ENCODE data around the gene MAST4.

The MAST4 gene

DNA sequence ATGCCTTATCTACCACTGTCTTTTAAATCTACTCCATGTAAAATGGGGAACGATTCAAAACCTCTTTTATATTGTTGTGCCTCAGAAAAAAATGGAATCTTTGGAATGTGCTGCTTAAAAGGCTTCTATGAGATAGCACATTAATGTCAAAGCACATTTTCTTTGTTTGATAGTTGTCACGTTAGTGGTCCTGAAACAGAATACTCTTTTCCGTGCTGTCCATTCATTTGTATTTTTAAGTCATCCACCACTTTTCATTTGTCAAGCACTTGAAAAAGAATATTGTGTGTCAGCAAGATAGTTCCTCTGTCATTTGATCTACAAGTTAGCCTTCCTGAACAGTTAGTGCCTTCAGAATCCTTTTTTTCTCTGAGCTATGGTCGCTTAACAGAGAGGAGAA lies 246.9 kb downstream of the MAST4 start:
- DNase-seq (ENCODE audit: low spot score): no peak

DNA sequence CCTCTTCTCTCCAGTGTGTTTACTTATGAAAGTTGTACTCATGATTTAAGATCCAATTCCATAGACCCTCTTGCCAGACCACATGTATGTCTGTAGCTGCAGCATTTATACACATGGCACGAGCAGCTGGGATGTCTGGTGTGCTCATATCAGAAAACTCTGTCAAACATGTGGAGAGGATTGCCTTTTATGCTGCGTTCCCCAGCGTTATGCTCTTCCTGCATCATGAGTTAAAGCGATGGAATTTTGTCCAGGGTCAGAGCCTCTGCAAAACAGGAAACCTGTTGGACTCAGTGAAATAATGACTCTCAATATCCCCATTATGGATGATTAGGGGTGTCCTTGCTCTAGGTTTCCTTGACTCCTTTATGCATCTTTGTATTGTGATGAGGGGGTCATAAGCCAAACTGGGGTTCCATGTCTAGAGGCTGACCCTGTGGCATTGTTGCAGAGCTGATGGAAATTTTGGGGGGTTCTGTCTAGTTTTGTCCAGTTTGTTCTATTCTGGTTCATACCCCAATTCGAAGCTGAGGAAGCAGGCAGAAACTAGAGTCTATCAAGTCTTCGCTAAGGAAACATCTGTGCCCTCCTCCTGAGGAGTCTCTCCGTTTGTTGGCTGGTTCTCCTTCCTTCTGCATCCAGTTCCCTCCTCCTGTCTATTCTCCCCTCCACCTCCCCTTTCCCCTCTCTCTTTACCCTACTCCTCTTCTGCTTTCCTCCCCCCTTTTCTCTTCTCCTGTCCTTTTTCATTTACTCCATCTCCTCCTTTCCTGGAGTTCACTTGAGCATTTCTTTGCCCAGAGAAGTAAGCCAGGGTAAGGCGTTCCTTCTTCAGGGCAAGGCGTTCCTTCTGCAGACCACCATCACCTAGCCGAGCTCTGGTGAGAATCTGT lies 252.8 kb downstream of the MAST4 start:
- DNase-seq (ENCODE audit: low spot score): no peak

DNA sequence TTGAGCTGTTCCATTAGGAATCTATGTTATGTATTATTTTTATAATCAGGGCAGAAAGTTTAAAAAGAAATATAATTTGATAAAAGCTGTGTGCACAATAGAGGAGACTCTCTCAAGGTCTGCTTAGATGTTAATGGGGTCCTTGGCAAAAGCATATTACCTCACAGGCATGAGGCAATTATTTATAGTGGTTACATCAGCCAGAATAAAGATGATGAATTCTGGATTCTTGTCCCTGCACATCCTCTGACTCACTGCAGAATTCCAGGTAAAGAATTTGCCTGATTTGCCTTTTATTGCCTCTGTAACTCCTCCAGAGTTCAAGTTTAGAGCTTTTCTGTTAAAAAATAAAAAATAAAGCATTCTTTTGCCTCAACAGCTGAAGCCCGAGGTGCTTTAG lies 253.6 kb downstream of the MAST4 start:
- DNase-seq (ENCODE audit: low spot score): no peak

DNA sequence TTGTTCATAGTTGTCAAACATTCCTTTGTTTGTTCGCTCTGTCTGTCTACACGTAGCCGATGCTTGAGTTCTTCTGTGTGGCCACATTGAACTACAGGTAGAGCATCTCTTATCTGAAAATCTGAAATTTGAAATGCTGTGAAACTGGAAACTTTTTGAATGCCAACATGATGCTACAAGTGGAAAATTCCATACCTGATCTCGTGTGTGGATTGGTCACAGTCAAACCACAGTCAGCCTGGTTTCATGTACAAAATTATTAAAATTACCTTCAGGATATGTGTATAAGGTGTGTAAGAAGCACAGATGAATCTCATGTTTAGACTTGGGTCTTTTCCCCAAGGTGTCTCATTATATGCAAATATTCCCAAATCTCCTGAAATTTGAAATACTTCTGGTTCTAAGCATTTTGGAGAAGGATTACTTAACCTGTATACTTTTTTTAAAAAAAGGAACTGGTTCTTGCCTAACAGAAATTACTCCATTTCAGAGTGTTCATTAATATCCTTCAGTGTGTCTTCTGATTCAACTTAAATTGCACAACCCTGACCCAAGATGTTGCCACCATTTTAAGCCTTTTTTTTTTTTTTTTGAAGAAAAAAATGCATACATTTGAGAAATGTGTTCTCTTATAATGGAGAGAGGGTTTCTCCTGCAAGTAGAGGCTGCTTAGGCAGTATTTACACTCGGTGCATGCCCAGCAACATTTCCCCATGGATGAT lies 254.3 kb downstream of the MAST4 start:
- no peak for DNase-seq (ENCODE audit: low spot score)

DNA sequence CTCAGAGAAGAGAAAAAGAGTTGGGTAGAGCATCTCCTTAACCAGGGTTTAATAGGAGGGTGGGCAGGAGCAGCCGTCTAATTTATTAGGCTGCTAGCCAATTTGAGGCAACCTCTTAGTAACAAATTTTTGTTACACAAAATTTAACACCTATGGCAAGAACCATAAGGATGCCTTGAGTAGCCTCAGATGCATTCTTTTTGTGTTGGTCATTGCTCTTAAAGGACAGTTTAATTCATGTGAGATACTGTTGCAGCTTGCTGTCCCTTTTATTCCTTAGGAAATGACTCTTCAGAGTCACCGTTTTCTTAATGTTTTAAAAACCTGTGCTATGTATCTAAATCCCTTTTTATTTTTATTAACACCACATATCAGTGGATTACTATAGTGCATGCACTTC lies 255.1 kb downstream of the MAST4 start:
- DNase-seq (ENCODE audit: low spot score): no peak

DNA sequence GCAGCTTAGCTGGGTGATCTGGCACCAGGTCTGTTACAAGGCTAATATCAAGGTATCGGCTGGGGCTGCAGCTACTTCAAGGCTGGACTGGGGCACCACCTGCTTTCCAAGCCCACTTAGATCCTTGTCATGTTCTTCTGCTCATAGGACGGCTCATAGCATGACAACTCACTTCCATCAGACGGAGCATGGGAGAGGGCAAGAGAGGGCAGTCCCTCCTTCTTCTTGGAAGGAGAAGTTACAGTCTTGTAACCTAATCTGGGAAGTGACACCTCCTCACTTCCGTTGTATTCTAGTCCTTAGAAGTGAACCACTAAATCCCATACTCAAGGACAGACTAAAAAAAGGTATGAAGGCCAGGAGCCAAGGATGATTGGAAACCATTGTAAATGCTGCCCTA lies 258.2 kb downstream of the MAST4 start:
- no peak for DNase-seq (ENCODE audit: low spot score)

DNA sequence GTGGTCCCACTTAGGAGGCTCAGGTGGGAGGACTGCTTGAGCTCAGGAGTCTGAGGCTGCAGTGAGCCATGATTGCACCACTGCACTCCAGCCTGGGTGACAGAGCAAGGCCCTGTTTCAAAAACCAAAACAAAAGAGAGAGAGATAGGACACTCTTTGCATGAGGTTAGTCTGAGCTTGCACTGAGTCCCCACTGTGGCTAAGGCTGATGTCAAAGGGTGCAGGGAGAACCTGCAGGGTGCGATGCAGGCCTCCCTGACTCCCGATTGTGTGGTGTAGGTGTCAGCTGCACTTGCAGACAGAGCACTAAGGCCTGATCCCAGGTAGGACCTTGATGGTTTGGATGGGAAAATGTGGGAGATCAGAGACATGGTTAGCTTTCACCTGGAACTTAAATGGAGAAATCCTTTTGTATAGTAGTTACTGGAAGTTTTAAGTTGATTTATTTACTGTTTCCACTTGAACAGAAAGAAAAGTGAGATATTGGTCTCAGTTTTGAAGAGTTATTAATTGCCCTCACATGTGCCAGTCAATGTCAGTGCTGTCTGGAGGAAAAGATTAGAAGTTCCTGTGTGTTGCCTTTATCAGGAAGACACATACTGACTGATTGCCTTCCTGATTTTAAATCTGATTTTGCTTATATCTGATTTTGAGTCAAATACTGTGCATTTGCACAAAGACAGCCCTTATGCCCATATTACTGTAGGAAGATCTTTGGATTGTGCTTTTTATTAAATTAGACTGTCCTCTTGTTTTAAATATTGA lies 260.0 kb downstream of the MAST4 start:
- no peak for DNase-seq (ENCODE audit: low spot score)

DNA sequence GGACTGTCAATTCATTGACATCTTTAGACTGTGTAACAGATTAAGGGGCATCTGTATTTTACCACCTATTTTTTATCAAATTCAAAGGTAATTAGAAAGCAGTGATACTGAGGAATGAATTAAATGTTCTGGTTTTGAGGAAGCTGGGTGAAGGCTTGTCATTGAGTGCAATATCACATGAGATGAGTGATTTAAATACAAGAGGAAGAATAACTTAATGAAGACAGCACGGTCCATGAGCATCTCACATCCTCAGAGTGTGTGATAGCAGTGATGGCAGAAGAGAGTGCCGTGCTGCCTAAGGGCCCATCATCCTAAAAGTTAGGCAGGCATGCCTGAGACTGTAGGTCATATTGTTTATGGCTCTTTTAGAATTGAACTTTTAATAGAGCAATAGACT lies 263.3 kb downstream of the MAST4 start:
- no peak for DNase-seq (ENCODE audit: low spot score)

DNA sequence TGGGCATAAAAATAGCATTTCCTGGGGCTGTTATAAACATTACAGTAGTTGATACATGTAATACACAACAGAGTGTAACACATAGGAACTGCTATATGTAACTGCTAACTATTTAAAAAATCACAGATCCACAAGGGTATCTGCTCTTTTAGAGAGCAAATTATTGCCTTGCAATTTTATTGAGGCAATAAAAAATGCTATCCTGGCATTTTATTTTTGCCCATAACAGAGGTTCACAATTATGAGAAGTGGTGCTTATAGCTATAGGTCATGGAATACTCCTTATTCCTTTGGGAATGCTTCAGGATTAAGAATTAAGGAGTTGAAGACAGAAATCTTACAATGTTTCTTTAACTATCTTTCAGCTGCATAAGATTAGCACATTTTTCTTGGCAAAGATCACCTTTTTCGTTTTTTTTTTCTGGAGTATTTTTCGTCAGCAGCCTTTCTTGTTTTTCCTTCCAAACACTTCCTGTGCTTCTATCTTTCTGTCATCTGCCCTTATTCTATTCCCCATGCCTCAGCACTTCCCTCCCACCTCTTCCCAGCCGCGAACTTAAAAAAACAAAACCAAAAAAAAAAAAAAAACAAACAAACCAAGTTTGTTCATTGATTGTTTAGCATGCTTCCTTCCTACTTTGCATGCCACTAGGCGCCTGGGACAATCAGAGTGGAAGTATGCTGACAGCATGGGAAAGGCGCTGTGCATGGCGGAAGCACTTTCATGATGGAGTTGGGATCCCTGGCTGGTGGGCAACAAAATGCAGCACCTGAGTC lies 264.2 kb downstream of the MAST4 start:
- no peak for DNase-seq (ENCODE audit: low spot score)

DNA sequence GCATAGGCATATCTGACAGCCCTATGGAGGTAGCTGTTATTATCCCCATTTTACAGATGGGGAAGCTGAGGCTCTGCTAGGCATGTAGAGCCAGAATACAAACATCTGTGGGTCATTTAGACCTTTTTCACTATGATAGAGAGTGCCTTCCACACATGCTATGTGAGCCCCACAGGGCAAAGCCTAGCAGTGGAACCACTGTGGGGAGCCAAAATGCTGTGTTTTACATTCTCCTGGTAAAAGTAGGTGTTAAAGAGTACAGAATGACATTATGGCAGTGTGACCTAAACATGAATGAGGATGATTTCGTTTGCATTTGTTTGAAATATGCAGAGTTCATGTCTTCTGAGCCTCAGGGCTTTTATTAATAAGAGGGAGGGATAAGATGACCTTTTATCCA lies 265.2 kb downstream of the MAST4 start:
- no peak for DNase-seq (ENCODE audit: low spot score)

DNA sequence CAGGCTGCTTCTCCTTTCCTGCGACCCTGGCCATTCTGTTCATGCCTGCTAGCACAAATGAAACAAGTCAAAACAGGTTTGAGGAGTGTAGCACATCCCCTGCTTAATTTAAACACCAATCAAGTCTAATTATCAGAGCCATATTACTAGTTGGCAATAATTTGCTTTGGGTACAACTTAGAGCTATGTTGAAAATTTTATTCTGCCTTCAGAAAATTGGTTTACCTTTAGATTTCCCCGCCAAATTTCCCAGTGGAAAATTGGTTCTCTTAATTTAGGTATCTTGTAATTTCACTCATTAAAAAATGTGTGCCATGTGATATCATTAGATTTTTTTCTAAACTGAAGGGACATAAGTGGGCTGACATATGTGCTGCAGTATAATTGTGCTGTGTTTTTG lies 265.8 kb downstream of the MAST4 start:
- DNase-seq (ENCODE audit: low spot score): no peak

DNA sequence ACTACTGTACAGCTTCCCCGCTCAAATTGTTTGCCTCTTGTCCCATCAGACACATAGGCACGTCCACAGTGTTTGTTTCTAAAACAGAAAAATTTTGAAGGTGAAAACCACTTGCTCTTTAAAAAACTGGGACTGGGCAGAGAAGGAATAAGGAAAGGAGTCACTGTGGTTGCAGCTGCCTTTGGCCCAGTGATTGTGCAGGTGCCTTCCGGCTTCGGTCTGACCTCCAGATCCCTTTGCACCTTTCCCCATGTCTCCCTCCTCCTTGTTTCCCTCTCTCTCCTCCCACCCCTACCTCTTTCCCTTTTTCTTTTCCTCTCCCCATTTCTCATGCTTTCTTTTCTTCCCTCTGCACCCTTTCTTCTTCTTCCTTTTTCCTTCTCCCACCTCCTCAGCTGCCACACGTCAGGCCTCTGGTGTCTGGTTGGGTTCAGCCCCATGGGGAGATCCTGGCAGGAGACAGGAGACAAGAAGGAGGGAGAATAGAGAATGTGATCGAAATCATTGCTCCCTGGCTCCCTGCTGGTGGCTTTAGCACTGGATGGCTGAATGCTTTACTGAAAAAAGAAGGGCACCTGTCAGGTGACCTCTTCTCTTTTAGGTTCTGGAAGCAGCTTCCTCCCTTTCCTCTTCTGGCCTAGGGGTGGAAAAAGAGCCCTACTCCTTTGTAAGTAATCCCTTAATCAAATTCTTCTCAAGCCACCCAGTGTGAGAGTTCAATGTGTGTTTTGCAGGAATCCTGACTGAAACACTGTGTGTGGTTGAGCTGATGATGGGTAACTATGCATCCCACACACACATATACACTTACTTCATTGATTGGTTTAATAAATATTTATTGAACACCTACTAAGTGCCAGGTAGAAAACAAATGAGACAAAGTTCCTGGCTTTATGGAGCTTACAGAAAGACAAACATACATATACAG lies 267.3 kb downstream of the MAST4 start:
- DNase-seq (ENCODE audit: low spot score): no peak

DNA sequence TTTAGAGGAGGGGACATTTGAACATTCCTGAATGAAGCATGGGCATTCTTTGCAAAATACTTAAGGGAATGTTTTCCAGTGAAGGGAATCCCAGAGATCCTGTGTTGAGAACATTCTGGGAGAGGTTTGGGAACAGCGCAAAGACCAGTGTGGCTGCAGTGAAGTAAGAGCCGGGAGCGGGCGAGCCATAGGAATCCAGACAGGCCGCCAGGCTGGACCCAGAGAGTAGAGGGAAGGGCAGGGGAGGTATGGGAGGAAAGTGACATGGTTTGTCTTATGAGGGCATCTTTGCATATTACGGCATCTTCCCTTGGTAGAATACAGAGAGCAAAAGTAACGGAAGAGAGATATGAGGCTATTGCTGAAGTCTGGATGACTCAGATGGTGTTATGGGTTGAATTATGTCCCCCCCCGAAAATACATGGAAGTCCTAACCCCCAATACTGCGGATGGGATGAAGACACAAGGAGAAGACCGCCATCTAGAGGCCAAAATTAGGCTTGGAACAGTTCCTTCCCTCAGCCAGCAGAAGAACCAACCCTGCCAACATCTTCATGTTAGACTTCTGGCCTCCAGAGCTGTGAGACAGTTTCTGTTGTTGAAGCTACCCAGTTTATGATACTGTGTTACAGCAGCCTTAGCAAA lies 268.2 kb downstream of the MAST4 start:
- DNase-seq (ENCODE audit: low spot score): peak; percentile 13

DNA sequence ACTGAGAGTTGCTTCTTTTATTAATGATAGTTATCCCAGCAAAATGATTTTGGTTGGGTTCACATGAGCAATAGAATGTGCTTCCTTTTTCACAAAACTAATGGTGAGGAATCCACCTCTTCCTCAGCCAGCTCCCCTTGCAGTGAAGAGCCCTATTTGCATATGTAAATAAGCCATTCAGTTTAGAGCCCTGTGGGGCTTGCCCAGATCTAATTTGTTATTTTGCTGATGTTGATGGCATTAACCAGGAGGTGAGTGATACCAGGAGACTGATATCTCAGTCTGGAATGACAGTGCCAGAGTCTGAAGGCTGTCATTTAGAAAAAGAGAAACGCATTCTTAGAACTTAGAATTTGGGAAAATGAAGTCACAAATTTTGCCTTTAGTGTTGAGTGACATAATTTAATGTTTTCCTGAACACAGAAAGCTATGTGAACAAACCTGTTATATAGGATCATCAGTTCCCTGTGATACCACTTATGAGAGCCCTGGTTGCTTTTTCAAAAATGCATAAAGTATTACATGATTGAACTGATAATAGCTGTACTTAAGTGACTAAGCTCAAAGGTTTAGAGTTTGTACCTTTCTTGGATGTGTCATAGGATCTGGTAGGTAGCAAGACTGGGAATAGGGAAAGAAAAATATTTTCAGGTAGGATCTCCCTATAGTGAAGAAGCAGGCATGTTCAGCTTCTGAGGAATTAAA lies 271.6 kb downstream of the MAST4 start:
- DNase-seq (ENCODE audit: low spot score): peak; percentile 21

DNA sequence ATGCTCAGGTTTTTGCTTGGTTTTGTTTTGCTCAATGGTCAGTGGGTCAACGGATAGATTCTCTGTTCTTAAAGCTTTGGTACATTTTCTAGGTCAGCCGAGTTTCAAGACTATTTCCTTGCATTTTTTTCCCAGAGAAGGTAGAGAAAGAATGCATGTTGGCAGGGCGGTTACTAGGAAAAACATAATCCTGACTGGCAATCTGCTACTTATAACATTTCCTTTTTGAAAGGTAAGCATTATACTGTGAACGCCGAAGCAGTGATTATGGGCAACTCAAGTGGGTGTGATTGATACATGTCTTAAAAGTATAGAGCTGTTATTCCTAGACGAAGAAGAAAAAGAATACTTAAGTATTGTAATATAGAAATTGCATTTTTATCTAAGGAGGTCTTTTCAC lies 273.2 kb downstream of the MAST4 start:
- DNase-seq (ENCODE audit: low spot score): no peak

DNA sequence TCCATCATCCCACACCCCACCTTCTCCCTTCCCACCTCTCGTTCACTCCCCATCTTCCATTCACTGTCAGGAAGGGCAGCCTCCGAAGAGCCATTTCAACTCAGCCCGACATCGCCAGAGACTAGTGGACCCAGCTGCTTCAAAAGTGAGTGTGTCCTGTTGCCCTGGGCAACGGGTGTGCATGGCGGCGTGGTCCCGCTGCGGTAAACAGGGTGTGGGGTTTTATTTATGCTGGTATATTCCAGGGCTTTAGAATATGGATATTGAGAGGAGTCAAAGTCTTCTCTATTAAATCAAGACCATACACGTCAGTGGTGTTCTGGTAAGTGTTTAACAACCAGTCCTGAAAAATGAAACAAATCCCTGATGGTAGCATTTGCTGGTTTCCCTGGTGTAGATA lies 274.5 kb downstream of the MAST4 start:
- no peak for DNase-seq (ENCODE audit: low spot score)

DNA sequence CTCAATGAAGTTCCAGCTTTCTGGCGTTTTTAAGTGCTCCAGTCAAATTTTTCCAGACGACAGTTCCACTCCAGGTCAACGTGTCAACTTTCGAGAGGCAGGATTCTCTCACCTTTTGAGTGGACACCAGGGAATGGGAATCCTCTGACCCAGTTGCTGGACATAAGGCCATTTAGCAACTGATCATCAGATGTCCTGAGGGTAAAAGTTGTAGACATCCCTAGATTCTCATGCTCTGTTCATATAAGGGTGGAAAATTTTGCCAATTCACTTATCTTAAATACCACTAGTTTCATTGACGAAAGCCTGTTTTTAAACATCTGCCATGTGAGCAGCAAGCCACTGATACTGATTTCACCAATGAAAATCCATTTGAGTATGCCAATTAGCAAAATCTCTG lies 275.5 kb downstream of the MAST4 start:
- no peak for DNase-seq (ENCODE audit: low spot score)

DNA sequence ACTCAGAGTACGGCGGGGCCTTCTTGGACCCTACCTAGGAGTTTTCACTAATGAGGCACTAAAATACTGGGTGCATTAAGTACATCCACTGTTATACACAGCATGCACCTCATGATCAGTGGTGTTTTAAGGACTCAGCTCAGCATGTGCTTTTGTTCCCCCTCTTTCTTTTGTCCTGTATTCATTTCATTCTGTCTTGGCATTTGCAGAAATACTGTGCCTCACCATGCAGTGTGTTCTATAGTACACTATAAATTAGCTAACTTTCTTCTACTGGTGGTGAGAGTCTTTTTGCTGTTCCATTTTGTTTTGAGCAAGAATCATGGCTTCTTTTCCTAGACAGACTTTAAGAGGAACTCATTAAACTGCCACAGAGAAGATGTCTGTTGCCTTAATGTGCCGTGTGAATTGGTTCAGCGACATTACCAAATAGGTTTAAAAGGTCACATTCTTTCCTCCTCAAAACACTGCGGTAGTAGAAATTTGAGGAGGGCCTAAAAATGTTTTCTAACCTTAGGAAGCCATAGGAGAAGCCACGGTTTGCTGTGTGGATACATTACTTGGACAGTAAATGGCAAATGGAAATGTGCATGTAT lies 276.6 kb downstream of the MAST4 start:
- no peak for DNase-seq (ENCODE audit: low spot score)

DNA sequence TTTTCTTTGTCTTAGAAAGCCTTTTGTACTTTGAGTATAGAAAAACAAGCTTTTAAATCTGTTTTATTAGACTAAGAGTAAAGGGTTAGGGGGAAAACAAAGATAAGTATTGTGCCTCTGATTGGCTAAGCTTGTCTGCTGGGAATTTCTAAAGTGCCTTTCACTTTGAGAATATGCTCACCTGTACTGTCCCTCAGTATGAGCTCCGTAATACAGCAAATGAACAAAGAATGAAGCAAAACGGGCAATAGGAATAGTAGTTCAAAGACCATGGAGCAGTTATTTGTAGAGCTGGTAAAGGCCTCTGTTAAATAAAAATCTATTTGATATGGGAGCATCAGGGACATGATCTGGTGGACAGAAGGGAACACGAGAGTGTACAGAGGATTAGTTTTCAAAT lies 277.8 kb downstream of the MAST4 start:
- DNase-seq (ENCODE audit: low spot score): no peak
